ENCODE results near the gene HDC.

GRCh38 chr15:50307799-50308198 lies 42.3 kb upstream of the HDC start:
- no peak for TF ChIP-seq GATA3 (IDR thresholded peaks at IDR 0.05; ENCODE audit: low read depth, low read length)
- TF ChIP-seq GATA2 (IDR thresholded peaks at IDR 0.05; ENCODE audit: low read depth, low read length), result no peak
